Natural killer cell treated with Interleukin-12 subunit alpha and Interleukin-12 subunit beta and Interleukin-15 and Interleukin-18, amount 100 ng/mL, for 72 hours (primary cell): Measurements from ENCODE around the gene COL5A2. TPM values are rescaled to one million over a fixed set of nuclear protein-coding genes. Genes with fewer than 3 reads are reported as not detected.

Source experiments
- ATAC-seq, 2 donors: fragments of 150-1000 bp; cut with Tn5 transposase in 1 of 2; sonication (Bioruptor Pico), chemical (Tn5 transposase) in 1 of 2; 2 replicates each; pipeline ENCODE4 v1.10.0; 2021
- DNase-seq: peaks from one replicate; pipeline ENCODE4 v3.0.0; 2022; ENCODE audit warnings: low spot score
- H3K27ac Mint-ChIP-seq, 2 donors: 1 replicate in 1 of 2; 2 replicates in 1 of 2; pipeline ENCODE4 v1.8.0; 2022; ENCODE audit warnings: mixed read lengths in 2 of 2, mild to moderate bottlenecking in 1 of 2, moderate library complexity in 1 of 2
- H3K27me3 Mint-ChIP-seq, 2 donors: 1 replicate in 1 of 2; 2 replicates in 1 of 2; pipeline ENCODE4 v1.8.0; 2022; ENCODE audit warnings: mixed read lengths in 2 of 2
- H3K36me3 Mint-ChIP-seq: one replicate; pipeline ENCODE4 v1.8.0; 2022; ENCODE audit warnings: mixed read lengths
- H3K4me1 Mint-ChIP-seq, 2 donors: 1 replicate in 1 of 2; 2 replicates in 1 of 2; pipeline ENCODE4 v1.8.0; 2022; ENCODE audit warnings: low read depth in 2 of 2, mixed read lengths in 2 of 2, mild to moderate bottlenecking in 1 of 2
- H3K4me3 Mint-ChIP-seq: one replicate; pipeline ENCODE4 v1.8.0; 2022; ENCODE audit warnings: mixed read lengths
- H3K9me3 Mint-ChIP-seq: 2 replicates; pipeline ENCODE4 v1.8.0; 2022; ENCODE audit warnings: mixed read lengths
- total RNA-seq, 2 donors: library from RNA; stranded (reverse); gene quantifications; one replicate each; pipeline ENCODE4 v1.2.3, GENCODE V29; 2022

Gene COL5A2
- total RNA-seq, 2 donors from 2014 or later, result 0.14 to 0.53 TPM

GRCh38 chr2:189095101-189095500 is 84.5 kb downstream of the COL5A2 start:
- Mint-ChIP-seq H3K27ac (no peak overlapping the region), H3K4me3 (no peak overlapping the region), H3K9me3 (no peaks in the 10 kb centered on the region), H3K36me3 (no peaks in the 10 kb centered on the region), H3K27me3 (no peaks in the 10 kb centered on the region), H3K4me1 (no peaks in the 10 kb centered on the region)
- ATAC-seq (no peak), DNase-seq (no peak)

DNA sequence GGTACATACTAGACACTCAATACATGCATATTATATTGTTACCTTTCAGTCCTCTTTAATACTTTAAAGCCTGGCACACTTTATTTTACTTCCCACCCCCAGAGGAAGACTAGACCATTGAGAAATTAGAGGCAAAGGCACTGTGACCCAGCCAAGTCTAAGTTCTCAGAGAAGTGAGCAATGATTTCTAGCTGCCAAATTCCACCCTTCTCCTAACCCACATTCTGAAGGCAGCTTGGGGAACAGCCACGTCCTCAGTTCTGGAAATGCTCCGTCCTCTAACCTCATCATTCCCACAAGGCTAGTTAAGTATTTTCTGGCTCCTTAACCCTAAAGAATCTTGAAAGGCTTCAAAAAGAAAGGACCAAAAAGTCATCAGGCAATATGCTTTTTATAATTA is 86.6 kb downstream of the COL5A2 start:
- H3K36me3 Mint-ChIP-seq, result no peaks in the 10 kb centered on the region
- no peak for ATAC-seq
- DNase-seq, result no peak
- H3K4me1 Mint-ChIP-seq, result no peaks in the 10 kb centered on the region
- H3K9me3 Mint-ChIP-seq, result no peaks in the 10 kb centered on the region
- H3K27me3 Mint-ChIP-seq, result no peaks in the 10 kb centered on the region
- H3K4me3 Mint-ChIP-seq, result no peak overlapping the region
- no peak overlapping the region for H3K27ac Mint-ChIP-seq

GRCh38 chr2:189091253-189091652 is 88.3 kb downstream of the COL5A2 start:
- Mint-ChIP-seq H3K36me3 (no peaks in the 10 kb centered on the region), H3K4me1 (no peaks in the 10 kb centered on the region), H3K4me3 (no peak overlapping the region), H3K27ac (no peak overlapping the region), H3K9me3 (no peaks in the 10 kb centered on the region), H3K27me3 (no peaks in the 10 kb centered on the region)
- DNase-seq, result no peak
- no peak for ATAC-seq

DNA sequence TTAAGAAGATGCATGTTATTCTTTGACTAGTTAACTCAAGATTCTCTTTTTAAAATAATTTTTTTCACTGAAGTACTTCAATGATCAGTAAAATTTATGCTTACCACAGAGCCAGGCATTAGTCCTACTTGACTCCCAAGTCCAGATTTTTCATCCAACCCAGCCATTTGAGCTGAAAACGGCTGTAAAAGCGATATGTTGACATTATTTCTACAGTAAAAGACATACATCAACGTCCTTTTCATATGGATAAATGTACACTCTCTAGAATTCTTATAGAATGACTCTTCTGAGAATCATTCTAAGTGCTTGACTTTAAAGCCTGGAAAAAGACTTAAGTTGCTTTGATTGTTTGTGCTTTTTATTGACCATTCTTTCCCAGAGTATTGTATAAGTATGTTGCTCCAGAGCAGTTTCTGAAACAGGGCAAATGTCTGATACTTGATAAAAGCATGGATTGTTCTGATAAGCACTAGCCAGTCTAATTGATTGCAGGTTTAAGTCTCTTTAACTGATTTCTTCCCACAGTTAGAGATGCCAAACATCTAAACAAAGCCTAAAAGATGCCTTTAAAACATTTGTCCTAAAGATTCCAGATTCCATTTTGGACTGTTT is 90.9 kb downstream of the COL5A2 start:
- H3K27me3 Mint-ChIP-seq, result no peaks in the 10 kb centered on the region

DNA sequence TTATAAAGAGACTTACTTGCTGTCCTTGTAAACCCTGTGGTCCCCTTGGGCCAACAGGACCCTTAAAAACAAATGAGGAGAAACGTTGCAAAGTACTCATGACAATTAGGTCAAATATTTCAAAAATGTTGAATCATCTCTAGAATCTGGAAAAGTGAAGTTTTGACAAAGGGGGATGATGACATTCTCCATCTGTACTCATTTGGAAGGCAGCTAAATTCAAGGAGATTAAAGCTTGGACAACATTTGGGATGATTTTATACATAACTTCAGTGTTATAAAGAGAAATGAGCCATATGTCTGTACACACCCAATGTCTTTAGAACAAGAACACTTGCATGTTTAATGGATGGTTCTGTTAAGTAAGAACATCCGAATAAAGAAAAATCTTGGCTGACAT is 92.9 kb downstream of the COL5A2 start:
- Mint-ChIP-seq H3K36me3 (no peaks in the 10 kb centered on the region), H3K4me3 (no peak overlapping the region), H3K9me3 (no peaks in the 10 kb centered on the region), H3K4me1 (no peaks in the 10 kb centered on the region), H3K27me3 (no peaks in the 10 kb centered on the region), H3K27ac (no peak overlapping the region)
- ATAC-seq, result no peak
- no peak for DNase-seq

More for the DNA sequence above, 90.9 kb downstream of the COL5A2 start:
- H3K4me1 Mint-ChIP-seq, result no peaks in the 10 kb centered on the region
- ATAC-seq (no peak), DNase-seq (no peak)
- no peaks in the 10 kb centered on the region for H3K9me3 Mint-ChIP-seq
- no peak overlapping the region for H3K4me3 Mint-ChIP-seq
- no peaks in the 10 kb centered on the region for H3K36me3 Mint-ChIP-seq
- no peak overlapping the region for H3K27ac Mint-ChIP-seq

DNA sequence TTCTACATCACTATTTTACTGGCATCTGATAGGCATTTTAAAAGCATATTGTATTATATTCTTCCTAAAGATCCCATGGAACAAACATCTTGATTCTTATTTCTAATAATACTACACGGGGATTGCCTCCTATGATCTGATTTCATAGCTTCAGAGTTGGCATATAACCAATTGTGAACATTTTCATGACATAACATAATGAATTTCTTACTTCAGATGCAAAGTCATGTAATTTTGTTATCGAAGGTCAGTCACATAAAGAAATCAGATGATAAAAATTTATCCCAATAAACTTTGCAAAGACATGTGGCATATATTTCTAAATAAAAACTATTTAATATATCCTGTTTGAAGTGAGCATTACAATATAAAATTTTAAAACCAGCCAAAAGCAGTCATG is 93.3 kb downstream of the COL5A2 start:
- no peaks in the 10 kb centered on the region for H3K4me1 Mint-ChIP-seq
- H3K4me3 Mint-ChIP-seq, result no peak overlapping the region
- no peaks in the 10 kb centered on the region for H3K9me3 Mint-ChIP-seq
- DNase-seq (no peak), ATAC-seq (no peak)
- no peak overlapping the region for H3K27ac Mint-ChIP-seq
- H3K27me3 Mint-ChIP-seq, result no peaks in the 10 kb centered on the region
- H3K36me3 Mint-ChIP-seq, result no peaks in the 10 kb centered on the region

DNA sequence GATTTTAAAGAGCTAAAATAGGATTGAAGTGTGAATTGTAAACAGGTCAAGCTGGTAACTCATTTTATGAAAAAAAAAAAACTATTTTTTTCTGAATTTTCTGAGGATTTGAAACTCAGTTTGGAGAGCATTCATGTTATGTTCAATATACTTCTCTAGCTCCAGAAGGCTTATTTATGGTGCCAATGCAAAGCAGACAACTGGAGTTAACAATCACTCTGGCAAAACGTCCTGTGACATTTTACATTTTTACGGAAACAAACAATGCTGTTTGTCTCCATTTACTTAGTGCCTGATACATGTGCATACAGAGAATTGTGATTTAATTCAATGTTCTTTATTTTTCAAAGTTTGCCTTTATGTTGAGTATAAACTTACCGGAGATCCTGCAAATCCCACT is 96.0 kb downstream of the COL5A2 start:
- H3K4me3 Mint-ChIP-seq, result no peak overlapping the region
- no peaks in the 10 kb centered on the region for H3K27me3 Mint-ChIP-seq
- no peaks in the 10 kb centered on the region for H3K4me1 Mint-ChIP-seq
- H3K36me3 Mint-ChIP-seq, result no peaks in the 10 kb centered on the region
- no peaks in the 10 kb centered on the region for H3K9me3 Mint-ChIP-seq
- ATAC-seq (no peak), DNase-seq (no peak)
- no peak overlapping the region for H3K27ac Mint-ChIP-seq

DNA sequence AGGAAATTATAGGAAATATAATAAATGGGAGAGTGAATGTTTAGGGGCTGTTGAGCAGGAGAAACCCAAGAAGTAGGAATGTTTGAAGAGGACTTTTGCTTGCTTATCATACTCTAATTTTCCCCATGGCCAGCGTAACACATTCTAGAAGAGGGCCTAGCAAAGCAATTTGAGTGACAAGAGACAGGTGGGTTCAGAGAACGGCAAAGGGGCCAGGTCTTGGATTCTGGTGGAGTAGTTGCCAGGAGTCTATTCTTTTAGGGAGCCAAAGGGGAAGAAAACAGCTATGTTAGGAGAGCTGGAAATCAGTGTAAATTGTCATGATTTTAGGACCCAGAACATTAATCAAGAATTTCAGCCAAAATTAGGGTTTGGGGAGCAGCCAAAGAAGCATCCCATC is 96.5 kb downstream of the COL5A2 start:
- Mint-ChIP-seq H3K4me1 (no peaks in the 10 kb centered on the region), H3K9me3 (no peaks in the 10 kb centered on the region), H3K36me3 (no peaks in the 10 kb centered on the region), H3K27me3 (no peaks in the 10 kb centered on the region), H3K27ac (no peak overlapping the region), H3K4me3 (no peak overlapping the region)
- ATAC-seq, result no peak
- no peak for DNase-seq

GRCh38 chr2:189082376-189082975 is 97.1 kb downstream of the COL5A2 start:
- DNase-seq (no peak), ATAC-seq (no peak)
- Mint-ChIP-seq H3K27ac (no peak overlapping the region), H3K36me3 (no peaks in the 10 kb centered on the region), H3K27me3 (no peaks in the 10 kb centered on the region), H3K4me3 (no peak overlapping the region), H3K4me1 (no peaks in the 10 kb centered on the region), H3K9me3 (no peaks in the 10 kb centered on the region)

DNA sequence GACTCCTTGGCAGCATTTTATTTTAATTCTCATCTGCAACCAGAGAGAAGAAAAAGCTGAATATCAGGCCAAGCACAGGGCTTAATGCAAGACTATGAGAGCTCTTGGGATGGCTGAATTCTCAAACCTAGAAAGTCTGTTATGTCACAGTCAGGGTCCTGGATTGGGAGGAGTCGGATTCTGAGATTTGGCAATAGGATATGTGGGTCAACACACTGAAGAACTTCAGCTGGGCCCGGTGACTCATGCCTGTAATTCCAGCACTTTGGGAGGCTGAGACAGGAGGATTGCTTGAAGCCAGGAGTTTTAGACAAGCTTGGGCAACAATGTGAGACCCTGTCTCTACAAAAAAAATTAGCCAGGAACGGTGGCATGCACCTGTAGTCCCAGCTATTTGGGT is 103.0 kb downstream of the COL5A2 start:
- no peak overlapping the region for H3K27ac Mint-ChIP-seq

GRCh38 chr2:189076120-189076519 is 103.4 kb downstream of the COL5A2 start:
- DNase-seq (no peak), ATAC-seq (no peak)
- Mint-ChIP-seq H3K9me3 (no peaks in the 10 kb centered on the region), H3K27me3 (no peaks in the 10 kb centered on the region), H3K4me1 (no peaks in the 10 kb centered on the region), H3K4me3 (no peak overlapping the region), H3K36me3 (no peaks in the 10 kb centered on the region), H3K27ac (no peak overlapping the region)

More for the DNA sequence above, 103.0 kb downstream of the COL5A2 start:
- ATAC-seq (no peak), DNase-seq (no peak)
- no peaks in the 10 kb centered on the region for H3K9me3 Mint-ChIP-seq
- H3K27me3 Mint-ChIP-seq, result no peaks in the 10 kb centered on the region
- no peak overlapping the region for H3K4me3 Mint-ChIP-seq
- no peaks in the 10 kb centered on the region for H3K4me1 Mint-ChIP-seq
- H3K36me3 Mint-ChIP-seq, result no peaks in the 10 kb centered on the region

GRCh38 chr2:189074506-189074905 is 105.1 kb downstream of the COL5A2 start:
- DNase-seq, result no peak
- Mint-ChIP-seq H3K27ac (no peak overlapping the region), H3K4me1 (no peaks in the 10 kb centered on the region), H3K27me3 (no peaks in the 10 kb centered on the region), H3K9me3 (peaks cover 6% of the 10 kb centered on the region), H3K4me3 (no peak overlapping the region), H3K36me3 (no peaks in the 10 kb centered on the region)
- no peak for ATAC-seq

- ATAC-seq, result no peak
Observed at GRCh38 chr2:189072036-189072435, 107.5 kb downstream of the COL5A2 start.

GRCh38 chr2:189069855-189070619 is 109.5 kb downstream of the COL5A2 start:
- Mint-ChIP-seq H3K9me3 (peaks cover 9% of the 10 kb centered on the region), H3K27me3 (no peaks in the 10 kb centered on the region), H3K4me3 (no peak overlapping the region), H3K27ac (no peak overlapping the region), H3K36me3 (no peaks in the 10 kb centered on the region), H3K4me1 (no peaks in the 10 kb centered on the region)
- ATAC-seq (no peak), DNase-seq (no peak)

More at GRCh38 chr2:189072036-189072435, 107.5 kb downstream of the COL5A2 start:
- DNase-seq, result no peak
- no peaks in the 10 kb centered on the region for H3K4me1 Mint-ChIP-seq
- no peak overlapping the region for H3K27ac Mint-ChIP-seq
- no peak overlapping the region for H3K4me3 Mint-ChIP-seq
- H3K9me3 Mint-ChIP-seq, result peaks cover 6% of the 10 kb centered on the region
- no peaks in the 10 kb centered on the region for H3K36me3 Mint-ChIP-seq
- H3K27me3 Mint-ChIP-seq, result no peaks in the 10 kb centered on the region
